Ishikawa (cell line): ENCODE measurements around the gene PIGC.

ENCODE experiments used
- CEBPB ChIP-seq: IDR thresholded peaks from 2 replicates; pipeline ENCODE4 v1.6.1; 2012
- CREB1 ChIP-seq: IDR thresholded peaks from 2 replicates; pipeline ENCODE4 v1.6.1; 2012; ENCODE audit warnings: low read depth
- EP300 ChIP-seq: IDR thresholded peaks from 2 replicates; pipeline ENCODE4 v1.6.1; 2012; ENCODE audit warnings: borderline replicate concordance
- FOXM1 ChIP-seq: IDR thresholded peaks from 2 replicates; pipeline ENCODE4 v1.6.1; 2012; ENCODE audit warnings: low read depth, borderline replicate concordance
- NFIC ChIP-seq: IDR thresholded peaks from 2 replicates; pipeline ENCODE4 v1.6.1; 2012
- RAD21 ChIP-seq: IDR thresholded peaks from 2 replicates; pipeline ENCODE4 v1.6.1; 2012; ENCODE audit warnings: low read depth
- TAF1 ChIP-seq: IDR thresholded peaks from 2 replicates; pipeline ENCODE4 v1.6.1; 2012; ENCODE audit warnings: low read depth, mild to moderate bottlenecking
- TEAD4 ChIP-seq: IDR thresholded peaks from 2 replicates; pipeline ENCODE4 v1.6.1; 2012
- USF1 ChIP-seq: IDR thresholded peaks from 2 replicates; pipeline ENCODE4 v1.6.1; 2012
- YY1 ChIP-seq: IDR thresholded peaks from 2 replicates; pipeline ENCODE4 v1.6.1; 2012; ENCODE audit warnings: low read depth
- ZBTB7A ChIP-seq: IDR thresholded peaks from 2 replicates; pipeline ENCODE4 v1.6.1; 2012; ENCODE audit warnings: low read depth
- TF ChIP-seq, protein P1 (sequence below): IDR thresholded peaks from 2 replicates; pipeline ENCODE4 v1.6.1; 2012; ENCODE audit warnings: low read depth, mild to moderate bottlenecking
- TF ChIP-seq, protein P2 (sequence below): IDR thresholded peaks from 2 replicates; pipeline ENCODE4 v1.6.1; 2012

The PIGC gene

GRCh38 chr1:172442404-172442803, 1.5 kb downstream of the PIGC start:
- TF ChIP-seq CREB1 = no peak
- TF ChIP-seq EP300 = no peak
- TF ChIP-seq, protein P1, sequence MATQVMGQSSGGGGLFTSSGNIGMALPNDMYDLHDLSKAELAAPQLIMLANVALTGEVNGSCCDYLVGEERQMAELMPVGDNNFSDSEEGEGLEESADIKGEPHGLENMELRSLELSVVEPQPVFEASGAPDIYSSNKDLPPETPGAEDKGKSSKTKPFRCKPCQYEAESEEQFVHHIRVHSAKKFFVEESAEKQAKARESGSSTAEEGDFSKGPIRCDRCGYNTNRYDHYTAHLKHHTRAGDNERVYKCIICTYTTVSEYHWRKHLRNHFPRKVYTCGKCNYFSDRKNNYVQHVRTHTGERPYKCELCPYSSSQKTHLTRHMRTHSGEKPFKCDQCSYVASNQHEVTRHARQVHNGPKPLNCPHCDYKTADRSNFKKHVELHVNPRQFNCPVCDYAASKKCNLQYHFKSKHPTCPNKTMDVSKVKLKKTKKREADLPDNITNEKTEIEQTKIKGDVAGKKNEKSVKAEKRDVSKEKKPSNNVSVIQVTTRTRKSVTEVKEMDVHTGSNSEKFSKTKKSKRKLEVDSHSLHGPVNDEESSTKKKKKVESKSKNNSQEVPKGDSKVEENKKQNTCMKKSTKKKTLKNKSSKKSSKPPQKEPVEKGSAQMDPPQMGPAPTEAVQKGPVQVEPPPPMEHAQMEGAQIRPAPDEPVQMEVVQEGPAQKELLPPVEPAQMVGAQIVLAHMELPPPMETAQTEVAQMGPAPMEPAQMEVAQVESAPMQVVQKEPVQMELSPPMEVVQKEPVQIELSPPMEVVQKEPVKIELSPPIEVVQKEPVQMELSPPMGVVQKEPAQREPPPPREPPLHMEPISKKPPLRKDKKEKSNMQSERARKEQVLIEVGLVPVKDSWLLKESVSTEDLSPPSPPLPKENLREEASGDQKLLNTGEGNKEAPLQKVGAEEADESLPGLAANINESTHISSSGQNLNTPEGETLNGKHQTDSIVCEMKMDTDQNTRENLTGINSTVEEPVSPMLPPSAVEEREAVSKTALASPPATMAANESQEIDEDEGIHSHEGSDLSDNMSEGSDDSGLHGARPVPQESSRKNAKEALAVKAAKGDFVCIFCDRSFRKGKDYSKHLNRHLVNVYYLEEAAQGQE = no peak
- no peak for TF ChIP-seq CEBPB
- no peak for TF ChIP-seq YY1
- TF ChIP-seq, protein P2, sequence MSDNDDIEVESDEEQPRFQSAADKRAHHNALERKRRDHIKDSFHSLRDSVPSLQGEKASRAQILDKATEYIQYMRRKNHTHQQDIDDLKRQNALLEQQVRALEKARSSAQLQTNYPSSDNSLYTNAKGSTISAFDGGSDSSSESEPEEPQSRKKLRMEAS = no peak
- TF ChIP-seq NFIC = no peak
- TF ChIP-seq TAF1 = no peak
- TF ChIP-seq ZBTB7A = no peak
- TF ChIP-seq FOXM1 = no peak
- TF ChIP-seq TEAD4 = no peak

DNA sequence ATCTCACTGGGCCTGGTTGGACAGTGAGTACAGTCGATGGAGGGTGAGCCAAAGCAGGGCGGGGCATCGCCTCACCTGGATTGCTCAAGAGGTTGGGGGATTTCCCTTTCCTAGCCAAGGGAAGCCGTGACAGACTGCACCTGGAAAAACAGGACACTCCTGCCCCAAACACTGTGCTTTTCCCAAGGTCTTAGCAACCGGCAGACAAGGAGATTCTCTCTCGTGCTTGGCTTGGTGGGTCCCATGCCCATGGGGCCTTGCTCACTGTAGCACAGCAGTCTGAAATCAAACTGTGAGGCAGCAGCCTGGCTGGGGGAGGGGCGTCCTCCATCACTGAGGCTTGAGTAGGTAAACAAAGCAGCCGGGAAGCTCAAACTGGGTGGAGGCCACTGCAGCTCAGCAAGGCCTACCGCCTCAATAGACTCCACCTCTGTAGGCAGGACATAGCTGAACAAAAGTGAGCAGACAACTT, 12.1 kb downstream of the PIGC start:
- TF ChIP-seq TEAD4 (no peak), ZBTB7A (no peak), FOXM1 (no peak), CREB1 (no peak), EP300 (no peak), USF1 (no peak)
- TF ChIP-seq, protein P1 = no peak
- TF ChIP-seq, protein P2 = no peak

DNA sequence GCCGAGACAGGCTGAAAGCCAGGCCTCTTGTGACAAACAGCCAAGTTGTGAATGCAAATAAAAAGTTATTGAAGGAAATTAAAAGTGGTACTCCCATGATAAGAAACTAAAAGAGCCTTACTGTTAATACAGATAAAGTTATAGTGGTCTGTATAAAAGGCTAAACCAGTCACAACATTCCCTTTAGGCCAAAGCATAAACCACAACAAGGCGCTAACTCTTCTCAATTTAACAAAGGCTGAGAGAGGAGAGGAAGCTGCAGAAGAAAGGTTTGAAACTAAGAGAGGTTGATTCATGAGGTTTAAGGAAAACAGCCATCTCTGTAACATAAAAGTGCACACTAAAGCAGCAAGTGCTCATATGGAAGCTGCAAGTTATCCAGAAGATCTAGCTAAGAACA, 12.7 kb downstream of the PIGC start:
- no peak for TF ChIP-seq FOXM1

- TF ChIP-seq TAF1 (no peak), FOXM1 (no peak), RAD21 (no peak), CREB1 (no peak), ZBTB7A (no peak), NFIC (no peak)
Observed at GRCh38 chr1:172430128-172430454, 13.8 kb downstream of the PIGC start.

DNA sequence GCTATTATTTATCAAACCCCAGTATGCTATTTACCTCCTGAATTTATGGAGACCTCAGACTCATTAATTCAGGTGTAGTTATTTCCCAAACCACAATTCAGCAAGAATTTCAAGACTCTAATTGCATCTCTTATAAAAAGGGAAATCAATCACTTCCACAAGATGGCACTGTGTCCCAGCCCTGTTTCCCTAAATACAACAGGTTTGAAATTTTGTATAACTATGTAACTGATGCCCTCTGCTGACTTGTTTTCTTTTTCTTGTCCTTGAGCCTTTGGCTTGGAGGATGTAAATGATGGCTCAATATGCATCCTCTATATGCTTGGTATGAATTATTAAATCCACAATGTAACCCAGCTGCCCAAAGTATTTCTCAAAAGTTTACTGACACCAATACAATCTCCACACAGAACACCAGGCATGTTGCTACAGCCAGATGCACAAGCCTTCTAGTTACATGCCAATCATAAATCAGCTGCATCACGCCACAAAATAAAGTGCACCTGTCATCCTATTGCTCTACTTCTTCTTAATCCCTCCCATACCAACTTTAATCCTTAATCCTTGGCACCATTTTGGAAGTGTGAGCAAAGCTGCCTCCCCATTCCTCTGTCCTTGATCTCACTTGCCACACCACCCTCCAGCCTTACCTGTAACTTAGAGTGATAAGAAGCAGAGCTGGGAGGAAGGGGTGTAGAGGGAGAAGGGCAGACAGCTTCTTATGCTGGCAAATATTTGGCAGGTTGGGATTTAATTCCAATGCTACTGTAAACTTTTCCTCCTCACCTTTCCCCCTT, 14.3 kb downstream of the PIGC start:
- TF ChIP-seq USF1 (no peak), RAD21 (peak; percentile 88), TEAD4 (0 out of 2 replicates have a peak, but pooled peaks have one; percentile 27)

DNA sequence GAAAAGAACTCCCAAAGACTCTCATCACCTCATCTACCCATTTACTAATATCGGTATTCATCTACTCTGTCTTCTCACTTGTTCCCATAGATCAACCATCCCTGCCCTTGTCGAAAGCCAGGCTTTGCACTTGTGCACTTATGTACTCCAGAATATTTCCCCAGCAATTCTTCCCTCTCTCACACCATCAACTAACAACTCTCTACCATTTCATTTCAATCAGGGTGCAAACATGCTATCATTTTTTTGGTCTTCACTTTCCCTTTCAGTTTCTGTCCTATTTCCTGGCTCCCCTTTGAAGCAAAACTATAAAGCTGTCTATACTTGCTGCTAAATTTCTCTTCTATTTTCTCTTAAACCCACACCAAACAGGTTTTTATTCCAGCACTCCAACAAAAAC, 16.7 kb downstream of the PIGC start:
- no peak for TF ChIP-seq ZBTB7A
- no peak for TF ChIP-seq CEBPB
- TF ChIP-seq YY1 = no peak
- no peak for TF ChIP-seq EP300
- TF ChIP-seq, protein P1 = no peak
